IMR-90 (cell line): Measurements from ENCODE around the gene RUBCN. TPM values are rescaled to one million over a fixed set of nuclear protein-coding genes. Genes with fewer than 3 reads are reported as not detected.
"Not testable (repeated sequence)": the region's sequence is repeated elsewhere in the genome, so short reads cannot be mapped to it uniquely, and the experiment has no call there.

Experiments used
- ATAC-seq: fragments of 200-7000 bp; cut with Tn5 transposase; 2 replicates; pipeline ENCODE4 v1.9.1; 2020; ENCODE audit warnings: low read depth, mild to moderate bottlenecking, moderate library complexity
- BruUV-seq: library from RNA; stranded (reverse); fragments of 400-500 nt; replicated peaks from 2 replicates; lab custom pipeline; 2021; lab: Mats Ljungman, UMichigan
- CTCF ChIA-PET: fragments of 300-600 bp; formaldehyde crosslinking; extraction: SDS; loops from one replicate; lab custom pipeline; 2021; ENCODE audit warnings: antibody characterized with exemption; lab: Yijun Ruan, JAX
- POLR2A ChIA-PET: fragments of 300-600 bp; sonication (Branson Sonifier 250); formaldehyde crosslinking; loops from one replicate; lab custom pipeline; 2022; ENCODE audit warnings: antibody characterized with exemption; ENCODE audit not compliant: unreplicated experiment; lab: Charles Lee
- DNase-seq: peaks from one replicate; pipeline ENCODE4 v3.0.0; 2013
- H2AFZ ChIP-seq: replicated peaks from 2 replicates; pipeline ENCODE3; 2013; ENCODE audit warnings: low read length, mild to moderate bottlenecking; ENCODE audit not compliant: poor library complexity
- H2AK5ac ChIP-seq: 2 replicates; pipeline ENCODE4 v1.6.1; 2013; ENCODE audit warnings: low read depth, low read length, inconsistent platforms
- H2AK9ac ChIP-seq: replicated peaks from 2 replicates; pipeline ENCODE3; 2013; ENCODE audit warnings: mild to moderate bottlenecking, low read depth, low read length, moderate library complexity; ENCODE audit not compliant: poor library complexity
- H2BK120ac ChIP-seq: 2 replicates; pipeline ENCODE4 v1.6.1; 2013; ENCODE audit warnings: low read depth, low read length, inconsistent platforms
- H2BK15ac ChIP-seq: 3 replicates; pipeline ENCODE4 v1.6.1; 2013; ENCODE audit warnings: low read depth, low read length, inconsistent platforms
- H2BK20ac ChIP-seq: 2 replicates; pipeline ENCODE4 v1.6.1; 2013; ENCODE audit warnings: low read depth, mild to moderate bottlenecking, inconsistent platforms, low read length, moderate library complexity
- H2BK5ac ChIP-seq: 2 replicates; pipeline ENCODE4 v1.6.1; 2013; ENCODE audit warnings: mild to moderate bottlenecking, low read depth, low read length, inconsistent platforms; ENCODE audit not compliant: poor library complexity, severe bottlenecking
- H3K14ac ChIP-seq: replicated peaks from 2 replicates; pipeline ENCODE4 v1.6.1; 2013; ENCODE audit warnings: low read depth, low read length, inconsistent platforms
- H3K18ac ChIP-seq: 2 replicates; pipeline ENCODE4 v1.6.1; 2013; ENCODE audit warnings: low read depth, low read length, control low read depth
- H3K23ac ChIP-seq: 2 replicates; pipeline ENCODE4 v1.6.1; 2013; ENCODE audit warnings: low read depth, low read length, inconsistent platforms
- H3K27ac ChIP-seq: 2 replicates; pipeline ENCODE4 v1.5.1; 2013; ENCODE audit warnings: mild to moderate bottlenecking, control low read depth, low read length; ENCODE audit not compliant: insufficient read depth
- H3K27me3 ChIP-seq: 2 replicates; pipeline ENCODE4 v1.6.1; 2013; ENCODE audit warnings: low read length; ENCODE audit not compliant: control insufficient read depth, insufficient read depth
- H3K36me3 ChIP-seq: 2 replicates; pipeline ENCODE4 v1.6.1; 2013; ENCODE audit warnings: low read length, mixed read lengths; ENCODE audit not compliant: control insufficient read depth, insufficient read depth
- H3K4ac ChIP-seq: 2 replicates; pipeline ENCODE4 v1.6.1; 2013; ENCODE audit warnings: low read depth, low read length, inconsistent platforms
- H3K4me1 ChIP-seq: 2 replicates; pipeline ENCODE4 v1.6.1; 2013; ENCODE audit warnings: low read length, mixed read lengths; ENCODE audit not compliant: control insufficient read depth, insufficient read depth
- H3K4me2 ChIP-seq: 2 replicates; pipeline ENCODE4 v1.6.1; 2013; ENCODE audit warnings: low read depth, mild to moderate bottlenecking, control low read depth, low read length, moderate library complexity
- H3K4me3 ChIP-seq: 2 replicates; pipeline ENCODE4 v1.5.1; 2013; ENCODE audit warnings: low read depth, mild to moderate bottlenecking, control low read depth, low read length, moderate library complexity; ENCODE audit not compliant: insufficient read depth
- H3K56ac ChIP-seq: 2 replicates; pipeline ENCODE4 v1.6.1; 2013; ENCODE audit warnings: low read length, inconsistent platforms; ENCODE audit not compliant: insufficient read depth; ENCODE audit errors: extremely low read depth
- H3K79me1 ChIP-seq, 2 experiments: 2 replicates each; pipeline ENCODE4 v1.6.1; 2013; ENCODE audit warnings: low read length in 2 of 2, inconsistent platforms in 1 of 2, low read depth in 1 of 2
- H3K9ac ChIP-seq: 2 replicates; pipeline ENCODE4 v1.6.1; 2013; ENCODE audit warnings: low read depth, low read length, control low read depth
- H3K9me1 ChIP-seq: 2 replicates; pipeline ENCODE4 v1.6.1; 2013; ENCODE audit warnings: low read length, inconsistent platforms; ENCODE audit not compliant: insufficient read depth
- H3K9me3 ChIP-seq: 2 replicates; pipeline ENCODE4 v1.6.1; 2013; ENCODE audit warnings: low read length; ENCODE audit not compliant: control insufficient read depth, insufficient read depth
- H4K20me1 ChIP-seq: 2 replicates; pipeline ENCODE4 v1.6.1; 2013; ENCODE audit warnings: low read length, inconsistent platforms; ENCODE audit not compliant: insufficient read depth
- H4K5ac ChIP-seq: 2 replicates; pipeline ENCODE4 v1.6.1; 2013; ENCODE audit warnings: mild to moderate bottlenecking, low read depth, low read length, control low read depth
- H4K8ac ChIP-seq, 2 experiments: 2 replicates each; pipeline ENCODE4 v1.6.1; 2013; ENCODE audit warnings: low read depth in 2 of 2, low read length in 2 of 2, control low read depth in 1 of 2, inconsistent platforms in 1 of 2
- H4K91ac ChIP-seq: 2 replicates; pipeline ENCODE4 v1.6.1; 2013; ENCODE audit warnings: low read depth, low read length, inconsistent platforms; ENCODE audit not compliant: insufficient read depth
- WGBS, 2 experiments: methylation state at CpG; one replicate each; pipeline versions ENCODE4 v1.1.5 to v1.1.7; 2013; ENCODE audit warnings: missing lambda C conversion rate in 2 of 2; ENCODE audit not compliant: insufficient read length in 1 of 2; ENCODE audit errors: extremely low coverage in 2 of 2; 5-methylcytosine and 5-hydroxymethylcytosine counted together
- dilution Hi-C: fragments of 300-500 bp; cut with HindIII; formaldehyde crosslinking; loops from one replicate; pipeline ENCODE4 v1.14.3; 2018; ENCODE audit warnings: low sequenced_read_pairs; ENCODE audit not compliant: unreplicated experiment
- in situ Hi-C: fragments of 300-500 bp; cut with MboI; formaldehyde crosslinking; loops from 3 replicates; pipeline ENCODE4 v1.14.3; 2019; ENCODE audit warnings: low sequenced_read_pairs, inconsistent platforms, mixed read lengths
- intact Hi-C: fragments of 100-400 bp; cut with micrococcal nuclease; formaldehyde crosslinking; loops from 2 replicates; pipeline ENCODE4 v1.10.0; 2022
- polyA plus RNA-seq, 3 experiments: library from polyadenylated mRNA; depleted of rRNA; stranded (reverse); fragments of >200 nt; gene quantifications; 2 replicates each; pipeline ENCODE4 v1.2.3, GENCODE V29; 2012; ENCODE audit warnings: low replicate concordance in 1 of 3
- total RNA-seq: library from RNA; depleted of rRNA; stranded (reverse); fragments of >200 nt; gene quantifications from 2 replicates; pipeline ENCODE4 v1.2.3, GENCODE V29; 2012

Gene RUBCN
- total and polyA plus RNA-seq, 2 of the 4 experiments (the other 2 are of a cell fraction) = 10.8 to 12.6 TPM

DNA sequence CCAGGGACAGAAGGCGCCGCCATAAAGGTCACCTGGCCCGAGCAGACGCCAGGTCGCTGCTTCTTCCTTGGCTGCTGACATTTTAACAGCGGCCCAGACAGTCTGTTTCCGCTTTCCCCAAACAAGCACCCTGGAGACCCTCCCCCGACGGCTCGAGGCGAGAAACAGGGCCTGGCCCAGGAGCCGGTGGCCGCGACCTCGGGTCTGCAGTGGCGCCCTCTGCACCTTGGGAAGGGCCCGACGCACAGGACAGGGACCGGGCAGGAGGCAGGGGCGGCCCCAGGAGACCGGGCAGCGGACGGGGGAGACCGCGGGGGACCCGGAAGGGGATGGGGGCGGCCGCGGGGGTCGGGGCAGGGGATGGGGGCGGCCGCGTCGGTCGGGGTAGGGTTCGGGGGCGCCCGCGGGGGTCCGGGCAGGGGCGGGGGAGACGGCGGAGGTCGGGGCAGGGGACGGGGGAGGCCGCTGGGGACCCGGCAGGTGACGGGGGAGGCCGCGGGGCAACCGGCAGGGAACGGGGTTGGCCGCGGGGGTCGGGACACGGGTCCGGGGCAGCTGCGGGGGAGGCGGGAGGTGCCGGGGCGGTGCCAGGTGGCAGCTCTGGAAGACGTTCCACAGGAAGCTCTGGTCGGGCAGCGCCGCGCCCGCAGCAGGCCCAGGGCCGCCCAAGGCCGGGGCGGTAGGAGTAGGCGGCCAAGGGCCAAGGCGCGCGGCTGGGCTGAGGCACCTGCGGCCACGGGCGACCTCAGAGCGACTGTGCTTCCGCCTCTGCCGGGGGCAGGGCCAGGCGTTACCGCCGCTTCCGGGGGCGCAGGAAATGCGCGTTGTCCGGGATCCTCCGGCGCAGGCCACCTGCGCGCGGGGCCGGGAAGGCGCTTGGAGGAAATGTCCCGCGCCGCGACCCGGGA, 82.4 kb downstream of the RUBCN start:
- H2BK20ac ChIP-seq, H3K36me3 ChIP-seq, H3K4me2 ChIP-seq, intact Hi-C loops, H3K79me1 ChIP-seq, H3K9me3 ChIP-seq, H2BK120ac ChIP-seq, H2AK5ac ChIP-seq, dilution Hi-C loops, CTCF ChIA-PET, H3K4me3 ChIP-seq, H3K18ac ChIP-seq, BruUV-seq, H4K91ac ChIP-seq, H3K23ac ChIP-seq, H4K20me1 ChIP-seq, H3K9ac ChIP-seq, H2AFZ ChIP-seq, H2AK9ac ChIP-seq, H3K27ac ChIP-seq, H3K14ac ChIP-seq, H4K8ac ChIP-seq, H3K4me1 ChIP-seq, H2BK5ac ChIP-seq, DNase-seq, H2BK15ac ChIP-seq, H3K4ac ChIP-seq, in situ Hi-C loops, H3K56ac ChIP-seq, POLR2A ChIA-PET, H3K9me1 ChIP-seq, H4K5ac ChIP-seq, H3K27me3 ChIP-seq: not testable (repeated sequence)
- WGBS, 2 experiments = no CpG with 5 or more reads among the region's 100 CpGs
- peak; percentile 96 for ATAC-seq

DNA sequence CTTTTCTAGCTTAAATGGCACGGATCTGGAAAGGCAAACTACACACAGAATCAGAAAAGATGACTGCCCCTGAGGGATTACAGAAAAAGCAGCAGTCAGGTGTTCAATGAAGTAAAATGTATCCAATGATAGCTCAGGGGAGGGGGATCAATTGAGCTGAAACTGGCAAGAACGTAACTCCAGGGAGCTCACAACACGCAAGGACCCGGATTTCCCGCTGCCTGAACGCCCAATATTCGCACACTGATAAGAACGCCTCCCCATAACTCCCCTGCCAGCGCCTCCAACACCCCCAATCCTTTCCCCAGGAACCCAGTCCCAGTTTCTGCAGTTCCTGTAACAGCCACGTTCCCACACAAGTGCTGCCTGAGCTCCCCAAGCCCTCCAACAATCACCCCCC, 83.8 kb downstream of the RUBCN start:
- H3K27ac ChIP-seq, H2BK5ac ChIP-seq, H3K23ac ChIP-seq, H3K27me3 ChIP-seq, H2AFZ ChIP-seq, H2BK20ac ChIP-seq, H4K8ac ChIP-seq, POLR2A ChIA-PET, H4K5ac ChIP-seq, H3K4me2 ChIP-seq, H3K9me1 ChIP-seq, H3K9me3 ChIP-seq, DNase-seq, H2AK9ac ChIP-seq, BruUV-seq, in situ Hi-C loops, H2BK15ac ChIP-seq, H2AK5ac ChIP-seq, H3K14ac ChIP-seq, H3K56ac ChIP-seq, H4K91ac ChIP-seq, H4K20me1 ChIP-seq, dilution Hi-C loops, H3K79me1 ChIP-seq, H3K4ac ChIP-seq, intact Hi-C loops, H2BK120ac ChIP-seq, H3K4me3 ChIP-seq, ATAC-seq, H3K18ac ChIP-seq, H3K36me3 ChIP-seq, H3K4me1 ChIP-seq, H3K9ac ChIP-seq, CTCF ChIA-PET: not testable (repeated sequence)
- WGBS, 2 experiments = no CpG with 5 or more reads among the region's 10 CpGs
